Measurements from ENCODE around the gene OR52R1.

OR52R1 gene

GRCh38 chr11:4797206-4797605 lies 7.0 kb downstream of the OR52R1 start:
- TF ChIP-seq CTCF (IDR thresholded peaks at IDR 0.05; ENCODE audit: extremely low read depth, insufficient read depth, missing control alignments): no peak
- in situ Hi-C loops (cut with MboI; ENCODE audit: low pct_unique_long_range_greater_than_20kb, low sequenced_read_pairs, unreplicated experiment): no loop called here
- DNase-seq (ENCODE audit: low spot score): no peak

GRCh38 chr11:4782454-4782853 lies 21.7 kb downstream of the OR52R1 start:
- TF ChIP-seq CTCF (IDR thresholded peaks at IDR 0.05; ENCODE audit: extremely low read depth, insufficient read depth, missing control alignments): no peak
- in situ Hi-C loops (cut with MboI; ENCODE audit: low pct_unique_long_range_greater_than_20kb, low sequenced_read_pairs, unreplicated experiment): no loop called here
- DNase-seq (ENCODE audit: low spot score): no peak

GRCh38 chr11:4769838-4770237 lies 34.3 kb downstream of the OR52R1 start, which contains the start of gene OR51F1:
OR51F1 (minus strand) TSS chr11:4769938; CDS start chr11:4769938, 0 bp downstream.
- TF ChIP-seq CTCF (IDR thresholded peaks at IDR 0.05; ENCODE audit: extremely low read depth, insufficient read depth, missing control alignments): no peak
- DNase-seq (ENCODE audit: low spot score): no peak
- in situ Hi-C loops (cut with MboI; ENCODE audit: low pct_unique_long_range_greater_than_20kb, low sequenced_read_pairs, unreplicated experiment): no loop called here

- in situ Hi-C loops (cut with MboI; ENCODE audit: low pct_unique_long_range_greater_than_20kb, low sequenced_read_pairs, unreplicated experiment): no loop called here
- no peak for DNase-seq (ENCODE audit: low spot score)
These were observed 36.1 kb downstream of the OR52R1 start for GRCh38 chr11:4768094-4768493.

GRCh38 chr11:4766420-4767043 lies 37.6 kb downstream of the OR52R1 start:
- in situ Hi-C loops (cut with MboI; ENCODE audit: low pct_unique_long_range_greater_than_20kb, low sequenced_read_pairs, unreplicated experiment): no loop called here
- TF ChIP-seq CTCF (IDR thresholded peaks at IDR 0.05; ENCODE audit: extremely low read depth, insufficient read depth, missing control alignments): no peak
- no peak for DNase-seq (ENCODE audit: low spot score)

More at GRCh38 chr11:4768094-4768493, 36.1 kb downstream of the OR52R1 start:
- TF ChIP-seq CTCF (IDR thresholded peaks at IDR 0.05; ENCODE audit: extremely low read depth, insufficient read depth, missing control alignments): no peak

GRCh38 chr11:4763096-4763495 lies 41.1 kb downstream of the OR52R1 start:
- no peak for DNase-seq (ENCODE audit: low spot score)
- in situ Hi-C loops (cut with MboI; ENCODE audit: low pct_unique_long_range_greater_than_20kb, low sequenced_read_pairs, unreplicated experiment): no loop called here
- no peak for TF ChIP-seq CTCF (IDR thresholded peaks at IDR 0.05; ENCODE audit: extremely low read depth, insufficient read depth, missing control alignments)
